Choroid plexus epithelial cell (primary cell): Measurements from ENCODE around the gene MED27.

Source experiments
- DNase-seq: peaks from one replicate; pipeline ENCODE4 v3.0.0-alpha.2; 2010; ENCODE audit warnings: low read depth
- H3K4me3 ChIP-seq: 2 replicates; pipeline ENCODE4 v1.5.1; 2011; ENCODE audit warnings: low read depth, mild to moderate bottlenecking, control low read depth, low read length, moderate library complexity
- CTCF ChIP-seq: conservative IDR thresholded peaks from 2 replicates; pipeline ENCODE4 v1.5.1; 2011; ENCODE audit warnings: low read depth, mild to moderate bottlenecking, control low read depth, inconsistent platforms, low read length, moderate library complexity

MED27 gene

GRCh38 chr9:131887680-131888079 is 192.0 kb downstream of the MED27 start:
- H3K4me3 ChIP-seq: no peak overlapping the region
- DNase-seq: no peak
- TF ChIP-seq CTCF: no peak

GRCh38 chr9:131886826-131887225 is 192.8 kb downstream of the MED27 start:
- H3K4me3 ChIP-seq: no peak overlapping the region
- TF ChIP-seq CTCF: no peak
- peak; percentile 56 for DNase-seq

GRCh38 chr9:131885144-131885609 is 194.5 kb downstream of the MED27 start:
- no peak for DNase-seq
- no peak overlapping the region for H3K4me3 ChIP-seq
- no peak for TF ChIP-seq CTCF

GRCh38 chr9:131884222-131884621 is 195.4 kb downstream of the MED27 start:
- no peak for DNase-seq
- no peak overlapping the region for H3K4me3 ChIP-seq
- TF ChIP-seq CTCF: no peak

- H3K4me3 ChIP-seq: no peak overlapping the region
- no peak for TF ChIP-seq CTCF
- no peak for DNase-seq
These were observed 198.7 kb downstream of the MED27 start for GRCh38 chr9:131880833-131881583.

GRCh38 chr9:131879911-131880290 is 199.8 kb downstream of the MED27 start:
- TF ChIP-seq CTCF: no peak
- DNase-seq: no peak
- no peak overlapping the region for H3K4me3 ChIP-seq

- no peak overlapping the region for H3K4me3 ChIP-seq
- no peak for DNase-seq
- no peak for TF ChIP-seq CTCF
These were observed 200.3 kb downstream of the MED27 start for GRCh38 chr9:131879181-131879910.
